HG03025 (cell line): ENCODE results near the gene SOX18.

ENCODE experiments used
- ATAC-seq: cut with Tn5 transposase; IDR thresholded peaks from one replicate; pipeline ENCODE4 v1.9.1; 2021; ENCODE audit warnings: mild to moderate bottlenecking, moderate library complexity; ENCODE audit not compliant: unreplicated experiment, low FRiP score

The SOX18 gene

GRCh38 chr20:64080813-64081623, 31.6 kb upstream of the SOX18 start:
- no peak for ATAC-seq

DNA sequence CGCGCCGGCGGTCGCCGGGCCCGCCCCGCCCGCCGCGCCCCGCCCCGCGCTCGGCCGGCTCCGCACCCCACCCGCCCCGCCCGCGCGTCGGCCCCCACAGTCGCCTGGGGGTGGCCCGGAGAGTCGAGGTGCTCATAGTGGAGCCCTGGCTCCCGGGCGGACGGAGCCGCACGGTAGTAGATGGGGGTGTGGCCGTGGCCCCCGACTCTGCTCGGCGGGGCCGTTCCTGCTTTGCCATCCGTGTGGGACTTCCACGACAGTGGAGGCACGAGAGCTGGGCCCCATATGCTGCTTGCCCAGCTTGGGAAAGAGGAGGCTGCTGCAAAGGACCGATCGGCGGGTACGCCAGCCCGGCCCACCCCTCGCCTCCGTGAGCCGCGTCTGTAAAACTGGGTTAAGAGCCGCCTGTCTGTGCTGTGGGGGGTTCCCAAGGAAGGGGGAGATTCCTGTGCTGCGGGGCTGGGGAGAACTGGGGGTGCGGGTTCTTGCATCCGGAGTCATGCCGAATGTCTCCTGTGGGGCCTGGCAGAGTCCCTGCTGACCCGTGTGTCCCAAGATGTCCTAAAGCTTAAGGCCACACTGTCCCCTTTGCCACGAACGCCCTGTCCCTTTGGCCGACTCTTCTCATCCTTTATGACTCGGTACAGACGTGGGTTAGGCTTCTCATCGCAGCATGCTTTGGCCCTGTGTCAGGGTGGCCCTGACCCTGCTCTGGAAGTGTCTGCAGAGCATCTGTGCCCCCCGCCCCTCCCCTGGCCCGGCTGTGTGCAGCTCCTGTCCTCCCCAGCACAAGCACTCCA, 30.8 kb upstream of the SOX18 start, which contains the start of gene OPRL1:
TSS of gene OPRL1 (plus strand) at position 70 of the 800 bp plus-strand sequence. CDS start 12,639 bp downstream, outside the sequence.
- no peak for ATAC-seq

DNA sequence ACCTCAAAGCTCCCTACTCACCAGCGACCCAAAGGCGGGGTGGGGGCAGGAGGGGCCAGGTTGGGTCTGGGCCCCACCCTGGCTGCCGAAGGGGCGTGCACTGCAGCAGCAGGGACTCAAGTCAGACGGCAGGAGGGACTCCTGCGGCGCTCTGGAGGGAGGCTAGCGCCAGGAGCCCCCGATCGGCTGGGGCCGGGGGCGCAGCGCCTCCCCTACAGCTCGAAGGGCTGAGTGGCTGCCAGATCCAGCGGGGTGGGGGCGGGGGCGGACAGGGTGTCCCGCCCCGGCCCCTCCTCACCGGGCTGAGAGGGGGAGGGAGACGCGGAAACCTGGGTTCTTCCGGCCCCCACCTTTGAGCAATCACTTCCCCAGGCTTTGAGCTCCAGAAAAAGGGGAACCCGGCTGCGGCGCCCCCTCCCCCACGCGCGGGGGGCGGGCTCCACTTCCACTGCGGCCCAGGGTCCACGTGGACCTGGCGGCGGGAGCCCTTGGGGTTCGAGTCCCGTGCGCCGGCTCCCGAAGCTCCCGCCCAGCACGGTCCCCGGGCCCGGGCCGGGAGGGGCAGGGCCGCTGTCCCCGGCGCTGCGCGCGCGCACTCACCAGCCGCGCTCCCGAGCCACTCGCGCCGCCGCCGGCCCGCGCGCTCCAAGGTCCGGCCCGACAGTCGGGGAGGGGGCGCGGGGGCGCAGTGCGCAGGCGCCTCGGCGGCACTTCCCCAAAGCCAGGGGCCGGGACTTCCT, 30.0 kb upstream of the SOX18 start, which contains the start of gene RGS19:
TSS of gene RGS19 (minus strand) at position 246 of the 740 bp plus-strand sequence. CDS start 2,632 bp downstream, outside the sequence.
- no peak for ATAC-seq

GRCh38 chr20:64078934-64079272, 29.5 kb upstream of the SOX18 start:
- no peak for ATAC-seq

GRCh38 chr20:64077876-64078551, 28.6 kb upstream of the SOX18 start:
- ATAC-seq = no peak

DNA sequence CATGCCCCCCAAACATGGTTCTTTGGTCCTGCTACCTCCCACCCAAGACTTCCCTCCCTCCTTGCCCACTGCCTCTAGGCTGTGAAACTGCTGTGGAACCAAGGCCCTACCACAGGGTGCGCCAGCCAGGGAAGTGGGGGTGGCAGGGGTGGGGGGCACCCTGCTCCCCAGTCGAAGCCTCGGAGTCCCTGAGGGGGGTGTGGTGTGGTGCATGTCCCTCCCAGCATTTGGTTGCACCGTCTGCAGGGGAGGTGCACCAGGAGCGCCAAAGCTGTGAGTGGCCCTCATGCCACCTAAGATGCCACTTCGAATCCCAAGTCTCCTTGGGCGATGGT, 28.1 kb upstream of the SOX18 start:
- ATAC-seq = no peak

GRCh38 chr20:64077094-64077493, 27.7 kb upstream of the SOX18 start:
- ATAC-seq = no peak

DNA sequence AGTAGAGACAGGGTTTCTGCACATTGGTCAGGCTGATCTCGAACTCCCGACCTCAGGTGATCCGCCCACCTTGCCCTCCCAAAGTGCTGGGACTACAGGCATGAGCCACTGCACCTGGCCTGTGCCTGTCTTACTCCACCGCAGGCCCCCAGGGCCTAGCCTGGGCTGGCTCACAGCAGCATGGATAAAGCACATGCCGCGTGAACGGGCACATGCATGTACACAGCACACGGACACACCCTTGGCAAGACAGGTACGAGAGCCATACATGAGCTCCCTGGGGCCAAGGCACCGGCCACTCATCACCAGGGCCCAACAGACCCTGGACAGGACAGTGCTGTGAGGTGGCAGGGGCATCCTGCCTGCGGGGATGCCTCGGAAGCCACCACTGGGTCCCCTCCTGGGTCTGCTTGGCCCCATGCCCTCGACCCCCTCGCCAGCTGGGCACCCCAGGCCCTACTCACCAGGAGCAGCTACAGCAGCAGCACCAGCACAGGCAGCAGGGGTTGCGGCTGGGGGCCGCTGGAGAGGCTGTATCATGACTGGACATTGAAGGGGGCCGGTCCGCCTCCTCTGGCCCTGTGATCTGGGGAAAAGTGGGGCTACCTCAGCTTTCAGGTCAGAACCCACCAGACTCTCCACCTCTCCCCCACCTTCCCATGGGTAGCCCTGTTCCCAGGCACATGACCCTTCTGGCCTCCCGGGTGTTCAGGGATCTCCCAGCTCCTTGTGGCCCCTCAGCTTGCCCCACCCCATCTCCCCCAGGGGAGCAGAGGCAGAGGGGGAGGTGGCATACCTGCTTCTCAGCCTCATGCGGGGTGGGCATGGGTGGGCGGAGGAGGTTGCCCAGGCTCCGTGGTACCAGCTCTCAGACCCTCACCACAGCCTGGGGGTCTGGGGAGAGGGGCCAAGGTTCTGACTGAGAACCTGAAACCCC, 26.9 kb upstream of the SOX18 start:
- ATAC-seq = no peak

GRCh38 chr20:64075556-64075955, 26.1 kb upstream of the SOX18 start:
- no peak for ATAC-seq

- no peak for ATAC-seq
Observed at GRCh38 chr20:64074963-64075362, 25.5 kb upstream of the SOX18 start.

GRCh38 chr20:64074184-64074789, 24.8 kb upstream of the SOX18 start:
- ATAC-seq = no peak

DNA sequence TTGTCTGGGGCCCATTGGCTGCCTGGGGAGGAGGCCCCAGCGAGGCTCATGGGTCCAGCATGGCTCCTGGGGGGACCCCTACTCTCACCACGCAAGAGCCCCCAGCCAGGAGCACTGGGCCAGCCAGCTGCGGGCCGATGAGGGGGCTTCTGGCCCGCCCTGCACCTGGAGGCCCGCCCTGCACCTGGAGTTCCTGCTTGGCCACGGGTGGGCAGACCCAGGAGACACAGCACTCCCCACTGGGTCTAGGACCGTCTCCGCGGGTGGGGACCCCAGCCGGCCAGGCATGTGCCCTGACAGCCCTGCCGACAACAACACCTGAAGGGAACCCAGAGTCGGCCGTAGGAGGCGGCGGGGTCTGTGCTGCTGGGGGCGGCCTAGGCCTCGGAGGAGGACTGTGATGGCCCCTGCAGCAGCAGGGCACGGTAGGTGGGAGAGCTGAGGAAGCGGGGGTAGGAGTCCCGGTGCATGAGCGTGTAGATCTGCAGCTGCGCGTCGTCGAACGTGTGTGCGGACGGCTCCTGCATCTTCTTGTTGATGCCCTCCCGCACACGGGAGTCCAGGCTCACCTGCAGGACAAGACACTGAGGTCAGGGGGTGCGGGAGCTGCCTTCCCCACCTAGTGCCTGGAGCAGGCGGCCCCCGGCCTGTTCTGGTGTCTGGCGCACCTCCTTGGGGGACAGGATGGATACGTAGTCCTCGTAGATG, 24.2 kb upstream of the SOX18 start:
- ATAC-seq = no peak

- ATAC-seq = no peak
Observed at GRCh38 chr20:64072498-64073063, 23.1 kb upstream of the SOX18 start.

DNA sequence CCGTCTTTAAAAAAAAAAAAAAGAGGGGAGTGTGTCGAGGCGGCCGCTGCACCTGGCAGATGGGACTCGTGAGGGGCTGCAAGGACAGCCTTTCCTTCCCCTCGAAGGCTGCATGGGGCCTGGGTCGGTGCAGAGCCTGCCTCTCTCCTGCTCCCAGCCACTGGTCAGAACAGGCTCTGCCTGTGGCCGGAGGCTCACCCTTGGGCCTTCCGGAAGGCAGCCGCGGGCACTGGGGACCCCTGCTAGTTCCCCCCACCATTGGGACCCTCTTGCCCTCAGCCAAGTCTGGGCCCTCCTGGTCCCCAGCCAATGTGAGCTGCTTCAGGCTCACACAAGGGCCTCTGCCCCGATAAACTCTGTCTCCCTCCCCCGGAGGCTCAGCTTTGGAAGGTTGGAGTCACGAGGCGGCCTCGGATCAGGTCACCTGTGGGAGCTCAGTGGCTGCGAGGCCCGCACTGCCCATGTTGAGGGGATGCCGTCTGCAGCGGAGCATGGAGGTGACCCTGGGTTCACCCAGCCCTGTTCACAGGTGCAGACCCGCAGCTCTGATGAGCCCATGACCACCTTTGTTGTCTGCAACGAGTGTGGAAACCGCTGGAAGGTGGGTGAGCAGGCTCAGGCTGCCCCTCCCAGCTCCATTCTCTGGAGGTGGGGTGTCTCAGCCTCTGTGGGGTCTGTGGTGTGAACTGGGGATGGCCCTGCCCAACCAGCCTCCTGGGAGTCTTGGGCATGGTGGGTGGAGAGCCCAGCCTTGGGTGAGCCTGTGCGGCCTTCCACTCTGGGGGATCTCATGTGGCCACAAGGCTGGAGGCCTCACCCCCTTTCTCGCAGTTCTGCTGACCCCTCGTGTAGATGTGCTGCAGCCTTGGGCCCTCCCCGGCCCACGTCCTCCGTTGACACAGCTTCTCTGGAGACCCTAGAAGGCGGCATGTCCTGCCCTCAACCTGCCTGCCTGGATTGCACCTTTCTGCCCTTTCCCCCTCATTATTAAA, 22.2 kb upstream of the SOX18 start:
- ATAC-seq = no peak

GRCh38 chr20:64070244-64070993, 21.0 kb upstream of the SOX18 start:
- no peak for ATAC-seq

DNA sequence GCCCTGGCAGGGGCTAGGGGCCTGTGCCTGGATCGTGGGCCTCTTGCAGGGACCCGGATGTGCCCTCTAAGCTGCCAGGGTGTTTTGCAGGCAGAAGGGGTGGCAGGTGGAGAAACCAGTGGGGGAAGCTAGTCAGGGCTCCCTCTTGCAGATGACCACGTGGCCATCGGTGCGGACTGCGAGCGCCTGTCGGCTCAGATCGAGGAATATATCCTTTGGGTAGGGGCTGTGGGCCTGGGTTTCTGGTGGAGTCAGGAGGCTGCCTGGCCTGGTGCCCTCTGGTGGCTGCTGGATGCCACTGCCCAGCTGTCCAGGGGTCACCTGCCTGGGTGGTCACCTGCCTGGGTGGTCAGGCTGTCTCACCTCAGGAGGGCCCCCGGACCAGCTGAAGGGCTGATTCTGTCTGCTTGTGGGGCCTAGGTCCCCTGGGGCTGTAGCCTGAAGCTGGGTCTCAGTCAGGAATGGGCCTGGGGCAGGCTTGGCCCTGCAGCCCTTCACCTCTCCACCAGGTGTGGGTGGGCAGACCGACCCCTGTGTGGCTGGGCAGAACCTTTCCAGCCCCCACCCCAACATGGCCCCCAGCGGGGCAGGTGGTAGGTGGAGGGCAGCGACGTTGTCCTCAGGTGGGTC, 20.3 kb upstream of the SOX18 start:
- no peak for ATAC-seq
